GM21576 (cell line): Measurements from ENCODE around the gene HSF2BP.
"Not testable (repeated sequence)": the region's sequence is repeated elsewhere in the genome, so short reads cannot be mapped to it uniquely, and the experiment has no call there.

Experiments
- ATAC-seq: cut with Tn5 transposase; IDR thresholded peaks from one replicate; pipeline ENCODE4 v1.9.1; 2021; ENCODE audit warnings: mild to moderate bottlenecking, moderate library complexity; ENCODE audit not compliant: unreplicated experiment

The HSF2BP gene

DNA sequence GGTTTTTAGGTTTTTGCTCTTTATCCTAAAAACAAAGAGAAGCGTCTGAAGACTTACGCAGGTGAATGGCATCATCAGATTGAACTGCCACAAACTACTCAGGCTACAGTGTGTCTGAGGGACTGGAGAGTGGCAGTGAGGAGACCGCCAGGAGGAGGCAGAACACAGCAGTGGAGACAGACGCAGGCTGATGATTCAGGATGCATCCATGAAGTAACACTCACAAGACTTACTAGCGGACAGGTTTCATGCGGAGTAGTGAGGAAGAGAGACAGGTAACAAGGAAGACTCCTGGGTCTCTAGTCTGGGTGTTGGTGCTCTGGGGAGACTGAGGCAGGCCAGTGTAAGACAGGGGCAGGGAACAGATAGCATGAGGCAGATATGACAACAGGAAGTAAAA is 5.7 kb downstream of the HSF2BP start:
- no peak for ATAC-seq

DNA sequence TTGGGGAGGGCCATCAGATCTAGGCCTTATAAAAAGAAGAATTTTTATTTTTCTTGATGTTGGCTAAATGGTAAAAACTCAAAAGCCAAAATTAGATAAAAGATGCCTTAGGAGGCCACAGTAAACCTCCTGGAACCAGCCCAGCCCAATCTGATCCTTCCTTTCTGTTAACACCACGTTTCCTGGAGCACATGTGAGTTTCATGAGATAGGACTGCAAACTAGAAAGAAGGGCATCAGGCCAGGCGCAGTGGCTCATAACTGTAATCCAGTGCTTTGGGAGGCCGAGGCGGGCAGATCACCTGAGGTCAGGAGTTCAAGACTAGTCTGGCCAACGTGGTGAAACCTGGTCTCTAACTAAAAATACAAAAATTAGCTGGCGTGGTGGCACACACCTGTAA is 6.7 kb downstream of the HSF2BP start:
- no peak for ATAC-seq

DNA sequence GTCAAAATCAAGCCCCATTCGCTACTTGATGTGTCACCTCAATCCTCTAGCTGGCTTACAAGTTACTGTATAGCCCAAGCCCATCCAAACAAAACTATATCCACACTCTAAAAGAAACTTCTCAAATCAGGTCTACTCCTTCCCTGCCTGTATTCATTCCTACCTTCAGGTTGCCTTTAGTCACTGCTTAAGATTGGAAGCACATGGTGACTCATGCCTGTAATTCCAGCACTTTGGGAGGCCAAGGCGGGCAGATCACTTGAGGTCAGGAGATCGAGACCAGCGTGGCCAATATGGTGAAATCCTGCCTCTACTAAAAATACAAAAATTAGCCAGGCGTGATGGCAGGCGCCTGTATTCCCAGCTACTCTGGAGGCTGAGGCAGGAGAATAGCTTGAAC is 7.4 kb downstream of the HSF2BP start:
- ATAC-seq: not testable (repeated sequence)

DNA sequence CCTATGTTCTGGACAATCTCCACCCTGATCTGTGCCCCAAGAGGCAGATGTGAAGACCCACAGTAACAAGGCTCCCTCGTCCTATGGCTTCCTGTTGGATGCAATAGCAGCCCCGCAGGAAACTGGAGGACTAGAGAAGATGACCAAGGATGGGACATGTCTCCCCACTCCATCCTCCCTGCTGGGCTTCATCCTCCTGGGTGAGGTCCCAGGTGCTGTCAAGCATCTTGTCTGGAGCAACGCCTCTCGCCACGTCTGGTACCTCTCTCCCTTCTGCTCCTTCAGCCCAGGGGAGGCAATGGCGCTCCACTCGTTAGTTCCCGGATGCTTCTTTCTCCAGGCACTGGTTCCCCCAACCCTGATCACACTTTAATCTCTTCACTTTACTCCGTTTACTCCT is 11.1 kb downstream of the HSF2BP start:
- ATAC-seq: no peak

DNA sequence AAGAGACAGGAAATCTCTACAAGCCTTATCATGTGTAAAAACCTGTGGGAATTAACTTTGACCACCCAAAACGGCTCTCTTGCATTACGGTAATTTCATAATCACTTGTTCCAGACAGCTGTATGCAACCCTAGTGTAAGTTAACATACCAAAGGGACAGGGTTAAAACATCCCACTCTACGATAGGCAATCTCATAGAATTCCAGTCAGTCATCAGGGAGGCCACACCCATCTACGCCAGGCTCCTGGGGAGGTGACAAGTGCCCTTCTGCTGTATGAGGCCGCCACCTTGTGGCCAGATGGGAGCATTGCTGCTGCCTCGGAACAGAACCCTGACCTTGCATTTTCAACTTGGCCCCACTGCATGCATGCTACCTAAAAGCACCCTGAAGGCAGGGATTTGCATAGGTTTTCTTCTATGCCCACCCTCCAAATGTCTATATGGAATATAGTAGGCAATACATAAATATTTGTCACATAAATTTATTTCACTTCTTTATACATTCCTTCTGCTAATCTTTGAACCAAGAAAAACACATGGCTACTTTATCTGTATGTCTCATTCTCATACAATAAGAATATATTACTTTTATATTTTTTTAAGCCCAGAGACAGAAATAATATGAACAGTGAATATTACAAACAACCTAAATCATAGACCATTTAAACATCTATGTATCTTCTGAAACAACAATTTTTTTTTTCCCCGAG is 12.6 kb downstream of the HSF2BP start:
- ATAC-seq: peak; percentile 81

DNA sequence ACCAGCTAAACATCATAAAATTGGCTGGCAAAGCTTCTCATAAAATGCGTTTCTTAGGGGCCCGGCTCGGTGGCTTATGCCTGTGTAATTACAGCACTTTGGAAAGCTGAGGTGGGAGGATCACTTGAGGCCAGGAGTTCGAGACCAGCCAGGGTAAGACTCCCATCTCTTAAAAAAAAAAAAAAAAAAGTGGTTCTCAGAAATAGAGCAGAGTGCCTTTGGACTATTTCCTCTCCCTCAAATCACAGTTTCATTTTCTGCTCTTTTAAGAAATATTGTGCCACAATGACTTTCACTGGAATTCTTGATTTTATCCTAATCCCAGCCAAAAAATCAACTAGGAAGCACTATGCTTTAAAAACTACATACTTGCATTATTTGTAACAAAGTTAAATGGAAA is 13.3 kb downstream of the HSF2BP start:
- ATAC-seq: no peak

DNA sequence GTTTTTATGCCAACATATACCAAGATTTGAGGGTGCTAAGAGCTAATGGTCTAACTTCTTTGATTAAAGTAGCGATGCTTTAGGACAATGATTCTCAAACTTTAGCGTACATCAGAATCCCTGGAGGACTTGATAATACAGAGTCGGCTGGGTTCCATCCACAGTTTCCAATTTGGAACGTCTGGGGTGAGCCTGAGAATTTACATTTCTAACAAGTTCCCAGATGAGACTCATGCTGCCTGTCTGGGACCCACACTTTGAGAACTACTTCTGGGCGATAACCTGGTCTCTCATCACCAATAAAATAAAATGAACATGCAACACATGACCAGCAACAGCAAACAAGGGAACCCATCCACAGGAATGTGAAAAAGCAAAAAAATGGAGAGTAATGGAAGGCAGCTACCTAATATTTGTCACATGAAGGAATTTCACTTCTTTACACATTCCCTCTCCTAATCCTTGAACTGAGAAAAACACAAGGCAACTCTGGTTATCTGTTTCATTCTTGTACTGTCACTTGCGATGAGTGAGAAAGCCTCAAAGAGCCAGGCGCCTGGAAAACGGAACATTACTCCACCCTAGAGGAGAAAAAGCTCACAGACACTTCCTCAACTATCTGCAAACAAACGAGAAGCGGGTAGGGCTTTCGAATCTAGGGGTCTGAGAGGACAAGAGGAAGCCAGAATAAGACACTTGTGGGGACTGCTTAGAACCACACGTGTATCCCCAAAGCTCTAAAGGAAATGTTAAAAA is 14.0 kb downstream of the HSF2BP start:
- no peak for ATAC-seq

DNA sequence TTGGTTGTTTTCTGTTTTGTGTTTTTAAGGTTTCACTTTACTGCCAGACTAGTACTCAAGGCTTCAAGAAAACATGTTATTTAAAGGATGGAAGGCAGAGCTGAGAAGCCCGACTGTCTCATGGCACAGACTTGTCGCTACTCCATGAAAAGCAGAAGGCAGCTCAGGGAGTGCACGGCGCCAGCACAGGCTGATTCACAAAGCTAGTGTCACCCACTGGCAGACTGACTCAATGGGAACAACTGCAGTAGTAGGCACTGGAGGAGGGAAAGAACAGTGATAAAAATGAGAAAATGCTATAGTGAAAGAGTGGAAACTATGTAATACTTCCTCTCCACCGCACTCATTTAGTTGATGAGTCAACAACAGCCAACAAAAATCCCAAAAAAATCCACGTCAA is 14.7 kb downstream of the HSF2BP start:
- no peak for ATAC-seq

DNA sequence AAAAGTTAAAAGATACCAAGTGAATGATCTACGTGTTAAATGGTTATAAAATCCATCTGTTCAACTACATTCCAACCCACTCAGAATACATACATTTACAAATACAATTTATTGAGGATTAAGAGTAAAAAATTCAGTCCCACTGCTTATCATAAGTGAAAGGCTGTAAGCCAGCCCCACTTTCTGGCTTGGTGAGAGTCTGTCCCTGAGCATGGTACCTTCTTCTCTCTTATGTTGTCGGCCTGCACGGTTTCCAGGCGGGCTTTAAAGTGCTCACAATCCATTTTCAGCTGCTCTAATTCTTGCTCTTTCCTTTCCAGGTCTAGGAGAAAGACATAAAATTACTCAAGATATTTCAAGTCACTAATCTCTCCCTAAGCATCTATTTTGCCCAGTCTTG is 15.2 kb downstream of the HSF2BP start:
- ATAC-seq: no peak

DNA sequence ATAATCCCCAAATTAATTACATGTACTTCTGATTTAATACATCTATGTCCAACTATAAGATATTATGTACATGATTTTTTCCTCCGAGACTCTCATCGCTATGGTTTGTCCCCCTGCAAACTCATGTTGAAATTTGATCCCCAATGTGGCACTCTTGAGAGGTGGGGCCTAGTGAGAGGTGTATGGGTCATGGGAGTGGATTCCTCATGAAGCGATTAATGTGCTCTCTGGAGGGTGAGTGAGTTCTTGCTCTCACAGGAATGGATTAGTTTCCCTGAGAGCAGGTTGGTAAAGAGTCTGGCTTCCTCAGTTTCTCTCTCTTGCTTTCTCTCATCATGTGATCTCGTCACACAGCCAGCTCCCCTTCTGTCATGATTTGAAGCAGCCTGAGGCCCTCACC is 16.1 kb downstream of the HSF2BP start:
- no peak for ATAC-seq

DNA sequence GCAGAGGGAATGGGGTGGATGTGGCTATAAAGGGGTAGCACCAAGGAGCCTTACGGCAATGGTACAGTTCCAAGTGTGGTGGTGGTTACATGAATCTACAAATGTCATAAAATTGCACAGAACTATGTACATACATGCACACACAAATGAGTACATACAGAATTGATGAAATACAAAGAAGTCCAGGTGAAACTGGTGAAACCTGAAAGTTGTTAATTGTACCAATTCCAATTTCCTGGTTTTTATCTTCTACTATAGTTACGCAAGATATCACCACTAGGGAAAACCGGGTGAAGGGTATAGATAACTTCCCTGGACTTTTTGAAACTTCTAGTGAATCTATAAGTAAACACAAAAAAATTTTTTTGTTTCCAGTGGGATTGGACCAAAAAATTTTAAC is 18.9 kb downstream of the HSF2BP start:
- ATAC-seq: no peak

DNA sequence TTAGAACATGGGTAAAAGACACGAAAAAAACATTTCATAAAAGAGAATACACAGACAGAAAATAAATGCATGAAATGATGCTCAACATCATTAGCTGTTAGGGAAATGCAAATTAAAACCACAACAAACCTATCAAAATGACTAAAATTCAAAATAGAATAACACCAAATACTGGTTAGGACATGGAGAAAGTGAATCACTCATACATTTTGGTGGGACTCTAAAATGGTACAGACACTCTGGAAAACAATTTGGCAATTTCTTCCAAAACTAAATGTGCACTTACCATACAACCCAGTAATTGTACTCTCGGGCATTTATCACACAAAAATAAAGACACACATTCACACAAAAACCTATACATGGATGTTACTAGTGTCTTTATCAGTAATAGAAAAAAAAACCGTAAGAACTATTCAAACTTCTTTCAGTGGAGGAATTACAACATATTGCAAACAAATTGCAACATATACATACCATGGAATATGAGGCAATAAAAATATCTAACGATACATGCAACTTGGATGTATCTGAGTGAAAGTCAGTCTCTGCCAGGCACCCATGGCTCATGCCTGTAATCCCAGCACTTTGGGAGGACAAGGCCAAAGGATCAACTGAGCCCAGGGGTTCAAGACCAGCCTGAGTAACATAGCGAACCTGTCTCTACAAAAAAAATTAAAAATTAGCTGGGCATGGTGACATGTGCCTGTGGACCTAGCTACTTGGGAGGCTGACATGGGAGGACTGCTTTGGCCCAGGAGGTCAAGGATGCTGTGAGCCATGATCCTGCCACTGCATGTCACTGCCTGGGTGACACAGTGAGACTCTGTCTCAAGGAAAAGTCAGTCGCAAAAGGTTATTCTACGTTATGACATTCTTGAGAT is 19.6 kb downstream of the HSF2BP start:
- no peak for ATAC-seq

DNA sequence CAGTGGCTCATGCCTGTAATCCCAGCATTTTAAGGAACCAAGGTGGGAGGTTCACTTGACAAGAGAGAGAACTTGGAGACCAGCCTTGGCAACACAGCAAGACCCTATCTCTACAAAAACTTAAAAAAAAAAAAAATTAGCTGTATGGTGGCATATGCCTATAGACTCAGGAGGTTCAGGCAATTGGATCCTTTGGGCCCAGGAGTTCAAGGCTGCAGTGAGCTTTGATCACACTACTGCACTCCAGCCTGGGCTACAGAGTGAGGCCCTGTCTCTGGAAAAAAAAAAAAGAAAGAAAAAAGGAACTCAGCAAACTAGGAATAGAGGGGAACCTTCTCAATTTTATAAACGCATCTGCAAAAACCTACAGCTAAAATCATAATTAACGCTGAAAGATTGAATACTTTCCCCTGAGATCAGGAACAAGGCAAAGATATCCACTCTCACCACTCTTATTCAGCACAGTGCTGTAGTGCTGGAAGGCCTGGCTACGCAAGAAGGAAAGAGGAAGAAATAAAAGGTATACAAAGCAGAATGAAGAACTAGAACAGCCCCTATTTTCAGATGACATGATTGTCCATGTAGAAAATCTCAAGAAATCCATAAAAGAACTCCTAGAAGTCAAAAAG is 21.6 kb downstream of the HSF2BP start:
- ATAC-seq: no peak

DNA sequence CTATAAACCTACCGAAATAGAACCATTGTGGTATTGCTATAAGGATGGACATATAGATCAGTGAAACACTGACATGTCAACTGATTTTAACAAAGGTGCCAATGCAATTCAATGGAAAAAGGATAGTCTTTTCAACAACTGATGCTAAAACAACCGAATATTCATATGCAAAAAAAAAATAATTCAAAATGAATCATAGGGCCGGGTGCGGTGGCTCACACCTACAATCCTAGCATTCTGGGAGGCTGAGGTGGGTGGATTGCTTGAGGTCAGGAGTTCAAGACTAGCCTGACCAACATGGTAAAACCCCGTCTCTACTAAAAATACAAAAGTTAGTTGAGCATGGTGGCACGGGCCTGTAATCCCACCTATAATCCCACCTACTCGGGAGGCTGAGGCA is 23.9 kb downstream of the HSF2BP start:
- no peak for ATAC-seq

DNA sequence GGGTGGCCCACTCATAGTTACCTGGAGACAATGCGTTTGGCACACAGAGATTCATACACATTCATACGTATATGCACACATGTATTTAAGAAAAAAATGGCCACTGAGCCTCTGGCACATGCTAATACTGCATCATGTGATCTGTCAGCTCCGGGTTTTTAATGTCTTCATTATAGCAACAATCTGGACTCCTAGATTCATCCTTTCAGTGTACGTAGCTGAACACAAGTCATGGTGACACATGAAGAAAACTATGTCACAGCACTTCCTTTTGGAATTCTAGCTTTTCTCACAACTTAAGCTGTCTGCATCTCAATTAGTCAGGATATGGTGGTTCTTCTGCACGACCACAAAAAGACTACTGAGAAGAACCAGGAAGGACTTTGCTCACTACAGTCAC is 24.7 kb downstream of the HSF2BP start:
- ATAC-seq: no peak

DNA sequence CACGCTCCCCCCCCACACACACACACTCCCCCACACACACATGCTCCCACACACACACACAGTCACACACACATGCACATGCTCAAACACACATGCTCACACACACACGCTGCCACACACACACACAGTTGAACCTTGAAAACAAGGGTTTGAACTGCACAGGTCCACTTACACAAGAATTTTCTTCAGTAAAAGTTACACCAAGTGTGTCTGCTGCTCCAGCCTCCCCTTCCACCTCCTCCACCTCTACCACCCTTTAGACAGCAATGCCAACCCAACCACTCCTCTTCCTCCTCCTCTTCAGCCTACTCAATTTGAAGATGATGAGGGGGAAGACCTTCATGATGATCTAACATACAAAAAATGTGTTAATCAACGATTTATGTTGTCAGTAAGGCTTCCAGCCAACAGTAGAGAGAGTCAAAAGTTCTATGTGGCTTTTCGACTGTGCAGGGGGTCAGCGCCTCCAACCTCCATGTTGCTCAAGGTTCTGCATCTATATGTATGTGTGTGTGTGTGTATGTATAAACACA is 26.8 kb downstream of the HSF2BP start:
- no peak for ATAC-seq

DNA sequence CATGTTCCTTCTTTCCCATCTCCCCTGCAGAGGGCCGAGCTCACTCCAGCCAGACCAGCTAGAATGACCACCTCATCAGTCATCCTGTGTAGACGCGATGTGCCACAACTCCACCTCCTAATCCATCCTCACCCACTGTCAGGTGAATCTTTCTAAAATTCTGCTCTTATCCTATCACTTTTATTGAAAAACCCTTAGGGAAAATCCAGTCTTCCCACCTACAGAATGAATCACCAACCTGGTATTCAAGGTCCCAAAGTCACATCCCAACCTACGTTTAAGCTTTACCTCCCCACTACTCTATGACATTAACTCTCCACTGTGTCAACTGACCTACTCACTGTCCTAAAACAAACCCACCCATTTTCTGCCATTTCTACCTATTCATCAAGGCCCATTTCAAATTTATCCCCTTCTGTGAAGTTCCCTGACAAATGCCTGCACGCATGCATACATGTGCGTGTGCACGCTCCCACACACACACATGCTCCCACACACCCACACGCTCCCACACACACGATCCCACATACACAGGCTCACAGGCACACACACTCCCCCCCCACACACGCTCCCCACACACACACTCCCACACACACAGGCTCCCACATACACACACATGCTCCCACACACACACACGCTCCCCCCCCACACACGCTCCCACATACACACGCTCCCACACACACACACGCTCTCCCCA is 27.7 kb downstream of the HSF2BP start:
- no peak for ATAC-seq

DNA sequence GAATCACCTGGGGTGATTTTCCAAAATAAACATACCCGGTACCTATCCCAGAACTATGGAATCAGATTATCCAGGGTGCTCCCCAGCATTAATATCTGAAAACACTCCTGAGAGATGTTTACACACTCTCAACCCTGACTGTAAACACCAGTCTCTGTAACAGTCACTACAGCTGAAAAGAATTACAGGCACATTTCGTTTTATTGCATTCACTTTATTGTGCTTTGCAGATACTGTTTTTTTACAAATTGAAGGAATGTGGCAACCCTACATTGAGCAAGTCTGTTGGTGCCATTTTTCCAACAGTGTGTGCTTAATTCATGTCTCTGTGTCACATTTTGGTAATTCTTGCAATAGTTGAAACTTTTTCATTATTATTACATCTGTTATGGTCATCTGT is 31.8 kb downstream of the HSF2BP start:
- ATAC-seq: no peak

DNA sequence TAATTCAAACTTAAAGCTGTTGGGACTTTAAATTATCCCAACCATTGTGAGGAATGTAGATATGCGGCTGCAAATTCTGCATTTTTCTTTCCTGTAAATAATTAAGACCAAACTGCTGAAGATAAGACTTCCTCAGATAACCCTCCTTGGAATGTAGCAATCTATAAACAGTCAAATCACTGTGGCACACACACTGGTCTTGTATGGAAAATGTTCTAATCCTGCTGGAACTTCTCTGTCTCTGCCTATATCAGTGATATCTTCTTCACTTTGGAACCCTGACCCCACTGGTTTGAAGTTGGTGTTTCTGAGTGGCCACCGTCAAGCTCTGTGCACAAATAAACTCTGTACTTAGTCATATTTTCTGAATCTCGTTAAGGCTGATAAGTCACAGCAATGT is 32.9 kb downstream of the HSF2BP start:
- ATAC-seq: no peak

DNA sequence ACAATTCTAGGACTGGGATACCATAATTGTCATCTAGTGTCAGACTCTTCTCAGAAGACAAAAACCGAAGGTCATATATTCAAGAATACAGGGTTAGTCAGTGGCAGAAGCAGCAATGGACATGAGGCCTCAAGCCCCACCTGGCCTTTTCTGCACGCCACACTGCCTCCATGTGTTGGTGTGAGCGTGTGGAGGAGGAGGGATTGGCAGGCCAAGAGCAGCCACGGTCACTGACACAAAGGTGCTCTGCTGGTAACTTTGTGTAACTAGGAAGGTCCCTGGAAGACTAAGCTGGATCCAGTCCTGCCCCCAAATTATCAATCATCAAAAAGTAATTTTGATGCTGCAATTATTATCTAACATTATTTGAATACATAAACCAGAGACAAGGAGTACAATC is 34.9 kb downstream of the HSF2BP start:
- no peak for ATAC-seq
